HepG2 (cell line): ENCODE data around the gene VPS4A. TPM values are rescaled to one million over a fixed set of nuclear protein-coding genes. Genes with fewer than 3 reads are reported as not detected.

Source experiments
- AKAP8 ChIP-seq: sonication (generic); formaldehyde crosslinking; IDR thresholded peaks from 2 replicates; pipeline ENCODE4 v1.5.1; 2020; ENCODE audit warnings: mild to moderate bottlenecking, missing genetic modification reagents
- CHD2 ChIP-seq: IDR thresholded peaks from 2 replicates; pipeline ENCODE4 v1.6.1; 2011; ENCODE audit warnings: low read depth, low read length, improper control_type of control experiment
- CHD4 ChIP-seq: fragments of 200-600 bp; sonication (generic); IDR thresholded peaks from 2 replicates; pipeline ENCODE4 v1.7.0; 2017; ENCODE audit warnings: mild to moderate bottlenecking, low read length, borderline replicate concordance
- E2F1 ChIP-seq: sonication (generic); formaldehyde crosslinking; IDR thresholded peaks from 2 replicates; pipeline ENCODE4 v1.5.0; 2020; ENCODE audit warnings: missing genetic modification reagents
- EED ChIP-seq: sonication (generic); formaldehyde crosslinking; IDR thresholded peaks from 2 replicates; pipeline ENCODE4 v1.5.0; 2020; ENCODE audit warnings: mild to moderate bottlenecking, missing genetic modification reagents
- GPN1 ChIP-seq: sonication (generic); formaldehyde crosslinking; IDR thresholded peaks from 2 replicates; pipeline ENCODE4 v1.5.1; 2020; ENCODE audit warnings: missing genetic modification reagents, borderline replicate concordance
- HIVEP1 ChIP-seq: sonication (generic); formaldehyde crosslinking; IDR thresholded peaks from 2 replicates; pipeline ENCODE4 v1.4.0; 2020; ENCODE audit warnings: mild to moderate bottlenecking, missing genetic modification reagents
- POGK ChIP-seq: sonication (generic); formaldehyde crosslinking; conservative IDR thresholded peaks from 2 replicates; pipeline ENCODE4 v1.8.0; 2022; ENCODE audit warnings: mild to moderate bottlenecking, moderate library complexity, missing genetic modification reagents
- SAP130 ChIP-seq: IDR thresholded peaks from 2 replicates; pipeline ENCODE4 v1.6.1; 2016; ENCODE audit warnings: low read depth
- SATB2 ChIP-seq: sonication (generic); formaldehyde crosslinking; IDR thresholded peaks from 2 replicates; pipeline ENCODE4 v1.5.0; 2020; ENCODE audit warnings: missing genetic modification reagents
- TIGD3 ChIP-seq: sonication (generic); formaldehyde crosslinking; IDR thresholded peaks from 2 replicates; pipeline ENCODE4 v1.5.1; 2020; ENCODE audit warnings: mild to moderate bottlenecking, missing genetic modification reagents, borderline replicate concordance
- ZNF597 ChIP-seq: sonication (generic); formaldehyde crosslinking; IDR thresholded peaks from 2 replicates; pipeline ENCODE4 v1.5.0; 2020; ENCODE audit warnings: missing genetic modification reagents
- polyA plus RNA-seq, 8 experiments: library from polyadenylated mRNA; depleted of rRNA in 3 of 8; stranded (reverse) in 7 of 8; unstranded in 1 of 8; fragments of >200 nt; fragmentation: Illumina TruSeq in 4 of 8; extraction: Trizol in 4 of 8; gene quantifications; 2 replicates each; pipeline versions ENCODE4 v1.2.1 to v1.2.3, GENCODE V29; 2011 to 2016; ENCODE audit warnings: low read depth in 4 of 8, missing spikeins in 1 of 8, mixed read lengths in 1 of 8; ENCODE audit not compliant: insufficient read depth in 1 of 8
- total RNA-seq, 5 experiments: library from RNA; depleted of rRNA; stranded (reverse); fragments of >200 nt; fragmentation: Illumina TruSeq; extraction: Trizol; gene quantifications; 2 replicates each; pipeline ENCODE4 v1.2.3, GENCODE V29; 2016; ENCODE audit warnings: low read depth in 1 of 5
- TF ChIP-seq, protein P1 (sequence below): sonication (generic); formaldehyde crosslinking; IDR thresholded peaks from 2 replicates; pipeline ENCODE4 v1.4.0; 2020; ENCODE audit warnings: missing genetic modification reagents, borderline replicate concordance
- TF ChIP-seq, protein P2 (sequence below): IDR thresholded peaks from 2 replicates; pipeline ENCODE4 v1.6.1; 2016; ENCODE audit warnings: missing genetic modification reagents, missing compliant biosample characterization
- TF ChIP-seq, protein P3 (sequence below): IDR thresholded peaks from 2 replicates; pipeline ENCODE4 v1.6.1; 2016

Gene VPS4A
- total and polyA plus RNA-seq, 2 of the 13 experiments (the other 11 are each of a cell fraction or from before 2014, with no cell fraction given): 13.2 to 27.9 TPM

DNA sequence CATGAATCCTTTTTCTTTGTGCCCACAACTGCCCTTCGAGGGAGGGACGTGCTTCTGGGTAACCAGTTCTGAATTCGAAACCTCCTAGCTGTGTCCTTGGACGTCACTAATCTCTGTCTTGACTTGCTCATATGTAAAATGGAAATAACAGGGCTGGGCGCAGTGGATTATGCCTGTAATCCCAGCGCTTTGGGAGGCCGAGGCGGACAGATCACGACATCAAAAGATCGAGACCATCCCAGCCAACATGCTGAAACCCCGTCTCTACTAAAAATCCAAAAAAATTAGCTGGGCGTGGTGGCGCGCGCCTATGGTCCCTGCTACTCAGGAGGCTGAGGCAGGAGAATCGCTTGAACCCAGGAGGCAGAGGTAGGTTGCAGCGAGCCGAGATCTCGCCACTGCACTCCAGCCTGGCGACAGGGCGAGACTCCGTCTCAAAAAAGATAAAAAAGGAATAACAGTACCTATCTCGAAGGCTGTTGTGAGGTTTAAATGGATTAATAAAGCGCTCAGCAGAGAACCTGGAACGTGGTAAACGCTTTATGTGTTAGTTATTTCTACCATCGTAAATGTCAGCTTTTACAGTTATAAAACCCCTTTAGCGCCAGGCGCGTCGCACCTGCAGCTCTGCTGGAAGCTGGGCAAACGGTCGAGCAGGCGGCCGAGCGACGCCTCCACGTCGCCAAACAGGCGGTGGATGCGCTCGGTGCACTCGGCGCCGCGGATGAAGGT, 27.6 kb downstream of the VPS4A start (continued):
- no peak for TF ChIP-seq POGK (CRISPR knock-in tag)
- no peak for TF ChIP-seq CHD2
- TF ChIP-seq, protein P1, sequence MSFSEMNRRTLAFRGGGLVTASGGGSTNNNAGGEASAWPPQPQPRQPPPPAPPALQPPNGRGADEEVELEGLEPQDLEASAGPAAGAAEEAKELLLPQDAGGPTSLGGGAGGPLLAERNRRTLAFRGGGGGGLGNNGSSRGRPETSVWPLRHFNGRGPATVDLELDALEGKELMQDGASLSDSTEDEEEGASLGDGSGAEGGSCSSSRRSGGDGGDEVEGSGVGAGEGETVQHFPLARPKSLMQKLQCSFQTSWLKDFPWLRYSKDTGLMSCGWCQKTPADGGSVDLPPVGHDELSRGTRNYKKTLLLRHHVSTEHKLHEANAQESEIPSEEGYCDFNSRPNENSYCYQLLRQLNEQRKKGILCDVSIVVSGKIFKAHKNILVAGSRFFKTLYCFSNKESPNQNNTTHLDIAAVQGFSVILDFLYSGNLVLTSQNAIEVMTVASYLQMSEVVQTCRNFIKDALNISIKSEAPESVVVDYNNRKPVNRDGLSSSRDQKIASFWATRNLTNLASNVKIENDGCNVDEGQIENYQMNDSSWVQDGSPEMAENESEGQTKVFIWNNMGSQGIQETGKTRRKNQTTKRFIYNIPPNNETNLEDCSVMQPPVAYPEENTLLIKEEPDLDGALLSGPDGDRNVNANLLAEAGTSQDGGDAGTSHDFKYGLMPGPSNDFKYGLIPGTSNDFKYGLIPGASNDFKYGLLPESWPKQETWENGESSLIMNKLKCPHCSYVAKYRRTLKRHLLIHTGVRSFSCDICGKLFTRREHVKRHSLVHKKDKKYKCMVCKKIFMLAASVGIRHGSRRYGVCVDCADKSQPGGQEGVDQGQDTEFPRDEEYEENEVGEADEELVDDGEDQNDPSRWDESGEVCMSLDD (CRISPR knock-in tag): 0 out of 2 replicates have a peak, but pooled peaks have one; percentile 29
- no peak for TF ChIP-seq GPN1
- no peak for TF ChIP-seq E2F1 (CRISPR knock-in tag)
- no peak; the same call in 1 of the 2 replicates for TF ChIP-seq AKAP8
- TF ChIP-seq HIVEP1 (CRISPR knock-in tag): no peak
- TF ChIP-seq, protein P2, sequence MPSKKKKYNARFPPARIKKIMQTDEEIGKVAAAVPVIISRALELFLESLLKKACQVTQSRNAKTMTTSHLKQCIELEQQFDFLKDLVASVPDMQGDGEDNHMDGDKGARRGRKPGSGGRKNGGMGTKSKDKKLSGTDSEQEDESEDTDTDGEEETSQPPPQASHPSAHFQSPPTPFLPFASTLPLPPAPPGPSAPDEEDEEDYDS: no peak
- TF ChIP-seq ZNF597: no peak
- no peak for TF ChIP-seq CHD4
- no peak for TF ChIP-seq SATB2 (CRISPR knock-in tag)
- TF ChIP-seq EED: peak; percentile 47; the same call in 1 of the 2 replicates
- TF ChIP-seq, protein P3, sequence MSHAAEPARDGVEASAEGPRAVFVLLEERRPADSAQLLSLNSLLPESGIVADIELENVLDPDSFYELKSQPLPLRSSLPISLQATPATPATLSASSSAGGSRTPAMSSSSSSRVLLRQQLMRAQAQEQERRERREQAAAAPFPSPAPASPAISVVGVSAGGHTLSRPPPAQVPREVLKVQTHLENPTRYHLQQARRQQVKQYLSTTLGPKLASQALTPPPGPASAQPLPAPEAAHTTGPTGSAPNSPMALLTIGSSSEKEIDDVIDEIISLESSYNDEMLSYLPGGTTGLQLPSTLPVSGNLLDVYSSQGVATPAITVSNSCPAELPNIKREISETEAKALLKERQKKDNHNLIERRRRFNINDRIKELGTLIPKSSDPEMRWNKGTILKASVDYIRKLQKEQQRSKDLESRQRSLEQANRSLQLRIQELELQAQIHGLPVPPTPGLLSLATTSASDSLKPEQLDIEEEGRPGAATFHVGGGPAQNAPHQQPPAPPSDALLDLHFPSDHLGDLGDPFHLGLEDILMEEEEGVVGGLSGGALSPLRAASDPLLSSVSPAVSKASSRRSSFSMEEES (CRISPR knock-in tag): no peak
- no peak for TF ChIP-seq SAP130 (CRISPR knock-in tag)
- TF ChIP-seq TIGD3 (CRISPR knock-in tag): 0 out of 2 replicates have a peak, but pooled peaks have one; percentile 51
